HepG2 (cell line): ENCODE data around the gene PRRT2. TPM values are rescaled to one million over a fixed set of nuclear protein-coding genes. Genes with fewer than 3 reads are reported as not detected.

ENCODE experiments used
- CSRNP1 ChIP-seq: sonication (generic); formaldehyde crosslinking; IDR thresholded peaks from 2 replicates; pipeline ENCODE4 v1.8.1; 2023; ENCODE audit warnings: mild to moderate bottlenecking, missing genetic modification reagents
- MNT ChIP-seq: fragments of 450-650 bp; IDR thresholded peaks from 2 replicates; pipeline ENCODE4 v1.6.1; 2016
- POGK ChIP-seq: sonication (generic); formaldehyde crosslinking; conservative IDR thresholded peaks from 2 replicates; pipeline ENCODE4 v1.8.0; 2022; ENCODE audit warnings: mild to moderate bottlenecking, moderate library complexity, missing genetic modification reagents
- PRDM4 ChIP-seq: sonication (generic); formaldehyde crosslinking; IDR thresholded peaks from 2 replicates; pipeline ENCODE4 v1.9.0; 2021; ENCODE audit warnings: missing genetic modification reagents, borderline replicate concordance
- SNAI1 ChIP-seq: sonication (generic); formaldehyde crosslinking; IDR thresholded peaks from 2 replicates; pipeline ENCODE4 v1.5.0; 2020; ENCODE audit warnings: mild to moderate bottlenecking, missing genetic modification reagents, borderline replicate concordance
- ZMYM4 ChIP-seq: sonication (generic); formaldehyde crosslinking; IDR thresholded peaks from 2 replicates; pipeline ENCODE4 v1.8.1; 2023; ENCODE audit warnings: mild to moderate bottlenecking, missing genetic modification reagents
- ZNF10 ChIP-seq: sonication (generic); formaldehyde crosslinking; IDR thresholded peaks from 2 replicates; pipeline ENCODE4 v1.4.0; 2020; ENCODE audit warnings: mild to moderate bottlenecking, low read depth, missing genetic modification reagents, borderline replicate concordance
- ZNF574 ChIP-seq: sonication (generic); formaldehyde crosslinking; IDR thresholded peaks from 2 replicates; pipeline ENCODE4 v1.4.0; 2020; ENCODE audit warnings: missing genetic modification reagents
- ZNF687 ChIP-seq: sonication (generic); formaldehyde crosslinking; IDR thresholded peaks from 2 replicates; pipeline ENCODE4 v1.5.1; 2020; ENCODE audit warnings: mild to moderate bottlenecking, missing genetic modification reagents, moderate library complexity
- polyA plus RNA-seq, 8 experiments: library from polyadenylated mRNA; depleted of rRNA in 3 of 8; stranded (reverse) in 7 of 8; unstranded in 1 of 8; fragments of >200 nt; fragmentation: Illumina TruSeq in 4 of 8; extraction: Trizol in 4 of 8; gene quantifications; 2 replicates each; pipeline versions ENCODE4 v1.2.1 to v1.2.3, GENCODE V29; 2011 to 2016; ENCODE audit warnings: low read depth in 4 of 8, missing spikeins in 1 of 8, mixed read lengths in 1 of 8; ENCODE audit not compliant: insufficient read depth in 1 of 8
- total RNA-seq, 5 experiments: library from RNA; depleted of rRNA; stranded (reverse); fragments of >200 nt; fragmentation: Illumina TruSeq; extraction: Trizol; gene quantifications; 2 replicates each; pipeline ENCODE4 v1.2.3, GENCODE V29; 2016; ENCODE audit warnings: low read depth in 1 of 5

The PRRT2 gene
- total and polyA plus RNA-seq, 2 of the 13 experiments (the other 11 are each of a cell fraction or from before 2014, with no cell fraction given), result 0.51 to 1.1 TPM

GRCh38 chr16:29790183-29790948, 21.6 kb upstream of the PRRT2 start, which contains the start of gene KIF22 (continued):
- peak; percentile 98 for TF ChIP-seq CSRNP1 (CRISPR knock-in tag)
- peak; percentile 89 for TF ChIP-seq POGK (CRISPR knock-in tag)
- peak; percentile 85 for TF ChIP-seq ZNF574
- no peak for TF ChIP-seq PRDM4
- TF ChIP-seq ZMYM4 (CRISPR knock-in tag), result peak; percentile 93
- TF ChIP-seq ZNF10 (CRISPR knock-in tag), result no peak
- TF ChIP-seq SNAI1 (CRISPR knock-in tag), result peak; percentile 87
- TF ChIP-seq MNT, result peak; percentile 74
- peak; percentile 97 for TF ChIP-seq ZNF687 (CRISPR knock-in tag)
